GM23338 (cell line): ENCODE results near the gene C19orf25.

Source experiments
- CTCF ChIP-seq, 2 experiments: fragments of 200-600 bp in 1 of 2; sonication (generic) in 1 of 2; conservative IDR thresholded peaks; 2 replicates each; pipeline versions ENCODE4 v1.5.1 to v1.6.1; 2016 to 2017; ENCODE audit warnings: antibody characterized with exemption in 2 of 2, low read depth in 2 of 2, mild to moderate bottlenecking in 2 of 2, moderate library complexity in 1 of 2
- EZH2phosphoT487 ChIP-seq: fragments of 200-600 bp; sonication (generic); IDR thresholded peaks from one replicate; pipeline ENCODE4 v1.8.1; 2018; ENCODE audit warnings: antibody characterized with exemption; ENCODE audit not compliant: unreplicated experiment
- JUNB ChIP-seq: IDR thresholded peaks from one replicate; pipeline ENCODE4 v1.6.1; 2016; ENCODE audit warnings: antibody characterized with exemption; ENCODE audit not compliant: unreplicated experiment

GRCh38 chr19:1507763-1508506 lies 28.9 kb upstream of the C19orf25 start:
- TF ChIP-seq CTCF (conservative IDR thresholded peaks at IDR 0.05; ENCODE audit: low read depth in 2 of 2) (no peak), JUNB (no peak), EZH2phosphoT487 (no peak)
